NCI-H2171 treated with DMSO at 0.1 percent for 48 hours (cell line): ENCODE data around the gene SGIP1.
A peak's percentile ranks its signal among the peaks of the same experiment; 100 is the strongest.

ENCODE experiments used
- DNase-seq: peaks from one replicate; lab custom pipeline; 2025; lab: John Stamatoyannopoulos, UW

SGIP1 gene, protein sequence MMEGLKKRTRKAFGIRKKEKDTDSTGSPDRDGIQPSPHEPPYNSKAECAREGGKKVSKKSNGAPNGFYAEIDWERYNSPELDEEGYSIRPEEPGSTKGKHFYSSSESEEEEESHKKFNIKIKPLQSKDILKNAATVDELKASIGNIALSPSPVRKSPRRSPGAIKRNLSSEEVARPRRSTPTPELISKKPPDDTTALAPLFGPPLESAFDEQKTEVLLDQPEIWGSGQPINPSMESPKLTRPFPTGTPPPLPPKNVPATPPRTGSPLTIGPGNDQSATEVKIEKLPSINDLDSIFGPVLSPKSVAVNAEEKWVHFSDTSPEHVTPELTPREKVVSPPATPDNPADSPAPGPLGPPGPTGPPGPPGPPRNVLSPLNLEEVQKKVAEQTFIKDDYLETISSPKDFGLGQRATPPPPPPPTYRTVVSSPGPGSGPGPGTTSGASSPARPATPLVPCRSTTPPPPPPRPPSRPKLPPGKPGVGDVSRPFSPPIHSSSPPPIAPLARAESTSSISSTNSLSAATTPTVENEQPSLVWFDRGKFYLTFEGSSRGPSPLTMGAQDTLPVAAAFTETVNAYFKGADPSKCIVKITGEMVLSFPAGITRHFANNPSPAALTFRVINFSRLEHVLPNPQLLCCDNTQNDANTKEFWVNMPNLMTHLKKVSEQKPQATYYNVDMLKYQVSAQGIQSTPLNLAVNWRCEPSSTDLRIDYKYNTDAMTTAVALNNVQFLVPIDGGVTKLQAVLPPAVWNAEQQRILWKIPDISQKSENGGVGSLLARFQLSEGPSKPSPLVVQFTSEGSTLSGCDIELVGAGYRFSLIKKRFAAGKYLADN

DNA sequence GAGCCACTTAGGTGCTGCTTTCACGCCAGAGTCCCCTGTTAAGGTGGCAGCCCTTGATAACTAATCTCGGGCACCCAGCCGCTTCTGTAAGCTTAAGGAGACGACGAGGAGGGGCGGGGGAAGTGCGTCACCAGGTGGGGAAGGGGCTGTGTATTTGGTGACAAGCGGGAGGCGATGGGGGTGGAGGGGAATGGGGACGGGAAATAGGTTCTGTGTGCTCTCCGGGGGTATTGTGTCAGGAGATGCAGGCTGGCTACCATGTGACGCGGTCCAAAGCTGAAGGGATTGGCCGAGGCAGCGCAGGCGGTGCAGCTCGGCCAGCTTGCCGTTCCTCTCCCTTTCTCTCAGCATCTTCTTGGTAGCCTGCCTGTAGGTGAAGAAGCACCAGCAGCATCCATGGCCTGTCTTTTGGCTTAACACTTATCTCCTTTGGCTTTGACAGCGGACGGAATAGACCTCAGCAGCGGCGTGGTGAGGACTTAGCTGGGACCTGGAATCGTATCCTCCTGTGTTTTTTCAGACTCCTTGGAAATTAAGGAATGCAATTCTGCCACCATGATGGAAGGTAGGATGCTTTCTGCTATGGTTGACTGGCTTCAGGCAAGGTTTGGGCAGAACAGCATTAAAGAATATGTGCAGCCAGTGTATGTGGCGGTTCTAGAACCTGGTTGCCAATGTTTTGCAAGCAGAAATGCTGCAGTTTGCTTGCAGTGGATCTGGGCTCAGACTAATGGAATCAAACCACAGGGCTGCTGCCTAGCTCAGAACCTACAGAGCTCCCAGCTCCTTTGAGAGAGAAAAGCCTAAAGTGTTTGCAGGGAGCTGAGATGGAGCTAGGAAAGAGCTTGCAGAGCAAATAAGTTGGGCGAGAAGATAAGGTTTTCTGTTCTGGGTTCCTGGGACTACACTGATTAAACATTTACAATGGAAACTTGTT lies at the start of gene SGIP1:
Gene SGIP1 (plus strand): TSS at position 350 of the 937 bp plus-strand sequence. CDS start 206 bp downstream, at position 556.
- DNase-seq = no peak

DNA sequence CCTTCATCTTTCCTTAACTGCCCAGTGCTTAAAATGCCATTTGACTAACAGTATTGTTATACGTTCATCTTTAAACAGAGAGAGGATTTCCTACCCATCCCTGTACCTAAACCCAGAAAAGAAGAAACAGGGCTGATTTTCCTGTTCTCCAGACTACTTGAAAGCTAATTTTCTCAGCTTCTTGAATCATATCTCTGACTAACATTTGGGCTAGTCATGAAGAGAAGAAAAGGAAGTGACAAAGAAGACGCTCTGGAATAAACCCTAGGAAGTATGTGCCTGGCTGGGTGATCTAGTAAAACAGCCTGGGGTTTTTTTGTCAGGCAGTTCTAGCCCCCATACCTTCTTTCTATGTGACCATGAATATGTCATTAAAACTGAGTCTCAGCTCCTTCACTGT lies 44.8 kb upstream of the SGIP1 start:
- no peak for DNase-seq

DNA sequence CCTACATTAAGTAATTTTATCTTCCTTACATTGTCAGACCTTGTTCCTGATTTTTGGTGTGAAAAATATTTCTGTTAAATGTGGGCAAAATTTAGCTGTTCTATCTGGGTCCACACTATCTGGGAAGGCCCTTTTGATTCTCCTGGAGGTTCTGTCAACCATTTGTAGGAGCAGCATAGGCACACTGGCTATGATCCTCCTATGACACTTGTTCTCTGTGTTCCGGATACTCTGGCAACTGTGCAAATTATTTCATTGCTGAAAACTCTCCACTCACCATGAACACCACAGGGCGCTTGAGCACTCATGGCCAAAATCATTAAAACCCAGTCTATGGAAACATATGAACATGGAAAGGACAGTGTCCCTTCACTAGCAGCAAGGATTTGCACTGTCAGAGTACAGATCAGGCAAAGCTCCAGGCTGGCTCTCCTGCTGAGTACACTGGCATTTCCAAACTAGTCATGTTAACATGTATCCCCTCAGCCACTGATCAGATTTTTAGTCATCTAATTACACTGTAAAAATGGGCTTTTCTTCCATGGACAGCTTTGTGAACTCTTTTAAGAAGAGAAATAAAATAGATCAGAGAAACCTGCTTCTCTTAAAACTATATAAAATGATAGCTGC lies 43.9 kb upstream of the SGIP1 start:
- no peak for DNase-seq

DNA sequence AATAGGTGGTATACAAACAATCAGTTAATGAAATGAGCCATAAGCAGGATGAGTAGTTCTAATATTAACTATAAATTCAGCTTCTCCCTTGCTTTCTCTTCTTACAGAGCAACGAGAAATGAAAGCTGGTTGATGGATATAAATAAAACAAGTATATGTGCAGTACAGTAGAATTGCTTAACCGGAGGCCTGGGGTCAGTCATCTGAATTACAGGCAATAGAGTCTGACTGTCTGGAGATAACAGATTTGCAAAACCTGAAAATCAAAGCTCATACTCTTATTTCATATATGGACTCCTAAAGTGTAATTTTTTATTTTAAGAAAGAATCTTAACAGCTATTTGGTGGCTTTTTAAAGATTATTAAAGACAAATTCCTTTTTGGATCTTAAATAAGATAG lies 43.1 kb upstream of the SGIP1 start:
- DNase-seq = no peak

DNA sequence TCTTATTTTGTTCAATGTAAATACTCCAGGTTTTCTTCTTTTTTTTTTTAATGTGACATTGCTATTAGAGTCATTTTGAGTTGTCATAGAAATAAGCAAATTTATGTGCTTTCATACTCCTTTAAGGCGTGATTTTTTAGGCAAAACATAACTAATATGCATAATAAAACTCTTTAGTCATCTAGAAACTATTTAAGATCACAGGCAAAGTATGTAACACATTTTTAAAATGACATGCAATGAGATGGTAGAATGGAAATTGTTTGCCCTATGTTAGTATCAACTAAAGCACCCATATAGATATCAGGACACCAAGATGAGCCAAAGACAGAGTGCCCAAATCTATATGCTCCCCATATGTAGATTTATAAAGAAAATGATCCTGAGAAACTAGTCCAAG lies 41.5 kb upstream of the SGIP1 start:
- DNase-seq = no peak

DNA sequence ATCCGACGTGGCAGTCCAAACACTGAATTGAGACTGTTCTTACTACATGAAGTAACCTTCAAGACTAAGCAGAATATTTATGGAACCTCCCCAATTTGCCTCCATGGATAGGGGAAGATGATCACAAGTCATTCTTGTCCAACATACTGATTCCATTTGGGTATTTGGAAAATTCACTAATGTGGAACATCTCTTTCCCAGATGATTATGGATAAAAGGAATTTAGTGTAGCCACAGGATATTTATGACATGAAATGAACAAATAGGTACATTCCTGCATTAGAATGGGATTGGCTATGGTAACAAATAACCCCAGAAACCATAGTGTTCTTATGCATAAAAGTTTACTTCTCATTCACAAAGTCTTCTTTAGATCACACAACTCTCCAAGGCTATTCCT lies 40.2 kb upstream of the SGIP1 start:
- no peak for DNase-seq

DNA sequence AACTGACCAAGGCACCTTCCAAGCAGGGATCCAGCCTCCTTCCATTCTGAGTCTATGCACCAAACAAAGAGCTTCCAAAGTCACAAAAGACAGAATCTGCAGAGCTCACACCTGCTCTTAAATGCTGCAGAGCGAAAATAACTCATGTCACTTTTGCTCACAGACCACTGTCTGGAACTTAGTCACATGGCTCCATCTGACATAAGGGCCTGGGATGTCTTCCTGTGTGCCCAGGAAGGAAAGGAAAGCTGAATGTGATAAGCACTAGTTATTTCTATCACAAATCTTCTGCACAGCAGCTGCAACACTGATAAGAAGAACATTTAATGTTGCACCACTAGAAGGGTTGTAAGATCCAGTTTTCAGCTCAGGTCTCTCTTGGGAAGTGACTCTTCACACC lies 39.5 kb upstream of the SGIP1 start:
- no peak for DNase-seq

DNA sequence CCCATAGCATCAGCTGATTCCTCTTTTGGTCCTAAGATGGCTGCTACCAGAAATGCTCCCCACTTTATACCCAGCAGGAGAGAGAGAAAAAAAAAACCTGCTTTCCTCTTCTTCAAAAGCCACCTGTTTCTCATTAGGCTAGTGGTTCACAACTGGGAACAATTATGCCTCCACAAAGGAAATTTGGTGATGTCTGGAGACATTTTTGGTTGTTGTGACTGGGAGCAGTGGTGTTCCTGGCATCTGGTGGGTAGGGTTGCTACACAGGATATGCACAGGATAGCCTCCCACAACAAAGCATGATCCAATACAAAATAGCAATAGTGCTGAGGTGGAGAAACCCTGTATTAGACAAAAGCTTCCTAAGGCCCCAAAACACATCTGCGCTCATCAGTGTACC lies 38.5 kb upstream of the SGIP1 start:
- DNase-seq = no peak

DNA sequence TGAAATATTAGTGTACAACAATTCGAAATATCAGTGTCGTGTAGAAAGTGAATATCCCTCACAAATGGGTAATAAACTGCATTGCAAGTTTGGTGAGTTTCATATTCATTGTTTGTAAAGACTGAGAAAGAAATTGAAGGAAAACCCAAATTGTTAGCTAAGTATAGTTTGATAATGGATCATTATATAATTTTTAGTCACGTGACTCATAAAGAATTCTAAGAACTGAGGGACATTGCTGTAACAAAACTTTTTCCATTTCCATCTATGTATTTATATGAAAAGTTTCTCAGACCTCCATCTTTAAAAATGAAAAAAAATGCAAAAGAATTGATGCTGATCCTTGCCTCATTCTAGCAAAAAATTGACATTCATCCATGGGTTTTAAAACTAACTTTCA lies 36.0 kb upstream of the SGIP1 start:
- DNase-seq = no peak

DNA sequence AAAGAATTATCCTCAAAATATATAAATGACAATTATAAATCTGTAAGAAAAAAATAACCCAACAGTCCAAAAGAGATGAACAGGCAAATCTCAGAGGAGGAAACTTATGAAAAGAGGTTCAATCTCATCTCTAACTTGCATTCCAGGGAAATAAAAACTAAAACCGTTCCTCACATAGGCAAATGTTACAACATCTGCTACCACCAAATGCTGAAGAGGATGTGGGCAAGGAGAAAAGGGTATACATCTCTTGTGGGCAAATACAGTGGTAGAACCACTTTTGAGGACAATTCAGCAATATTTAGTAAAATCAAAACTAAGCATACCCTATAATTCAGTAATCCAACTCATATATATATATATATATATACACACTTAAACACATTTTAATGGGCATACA lies 33.7 kb upstream of the SGIP1 start:
- DNase-seq = no peak

DNA sequence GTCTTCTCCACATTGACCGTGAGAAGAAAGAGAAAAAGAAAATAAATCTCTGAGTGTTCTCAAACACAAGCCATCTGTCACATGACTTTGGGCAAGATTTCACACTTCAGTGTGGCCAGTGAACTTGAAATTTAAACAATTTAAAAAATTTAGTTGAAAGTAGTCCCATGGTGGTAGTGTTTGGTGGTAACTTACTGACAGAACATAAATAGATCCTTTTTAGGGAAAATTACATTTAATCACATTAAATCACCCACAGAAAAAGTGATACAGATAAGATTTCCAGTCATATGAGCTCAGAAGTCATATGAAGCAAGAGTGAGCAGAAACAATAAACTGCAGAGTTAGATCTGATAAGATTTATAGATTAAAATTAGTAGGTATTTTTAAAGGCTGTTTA lies 31.9 kb upstream of the SGIP1 start:
- DNase-seq = no peak

DNA sequence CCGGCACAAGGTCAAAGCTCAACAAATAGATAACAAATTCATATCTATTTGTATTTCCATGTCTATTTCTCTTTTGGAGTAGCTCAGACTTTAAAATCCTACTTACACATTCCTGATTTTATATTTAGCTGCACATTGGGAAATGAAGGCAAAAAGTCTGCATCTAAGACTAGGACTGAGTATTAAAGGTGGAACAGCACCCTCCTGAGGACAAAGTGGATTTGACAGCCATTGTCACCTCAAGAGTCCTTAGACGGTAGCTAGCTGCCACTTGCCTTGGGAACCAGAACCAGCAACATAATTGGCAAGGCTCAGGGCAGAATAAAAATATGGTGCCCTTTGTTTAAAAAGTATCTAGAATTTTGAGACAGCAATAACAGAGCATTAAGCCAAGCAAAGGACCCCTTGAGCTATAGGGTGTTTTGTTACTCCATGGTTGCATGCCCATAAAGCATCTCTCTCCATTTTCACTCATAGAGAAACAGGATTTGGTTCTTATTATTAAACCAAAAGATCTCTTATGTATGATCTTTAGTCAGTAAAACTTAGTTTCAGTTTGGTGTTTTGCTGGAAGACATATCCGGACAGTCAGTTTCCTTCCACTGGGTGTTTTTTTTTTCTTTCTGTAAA lies 30.0 kb upstream of the SGIP1 start:
- DNase-seq = peak; percentile 30

DNA sequence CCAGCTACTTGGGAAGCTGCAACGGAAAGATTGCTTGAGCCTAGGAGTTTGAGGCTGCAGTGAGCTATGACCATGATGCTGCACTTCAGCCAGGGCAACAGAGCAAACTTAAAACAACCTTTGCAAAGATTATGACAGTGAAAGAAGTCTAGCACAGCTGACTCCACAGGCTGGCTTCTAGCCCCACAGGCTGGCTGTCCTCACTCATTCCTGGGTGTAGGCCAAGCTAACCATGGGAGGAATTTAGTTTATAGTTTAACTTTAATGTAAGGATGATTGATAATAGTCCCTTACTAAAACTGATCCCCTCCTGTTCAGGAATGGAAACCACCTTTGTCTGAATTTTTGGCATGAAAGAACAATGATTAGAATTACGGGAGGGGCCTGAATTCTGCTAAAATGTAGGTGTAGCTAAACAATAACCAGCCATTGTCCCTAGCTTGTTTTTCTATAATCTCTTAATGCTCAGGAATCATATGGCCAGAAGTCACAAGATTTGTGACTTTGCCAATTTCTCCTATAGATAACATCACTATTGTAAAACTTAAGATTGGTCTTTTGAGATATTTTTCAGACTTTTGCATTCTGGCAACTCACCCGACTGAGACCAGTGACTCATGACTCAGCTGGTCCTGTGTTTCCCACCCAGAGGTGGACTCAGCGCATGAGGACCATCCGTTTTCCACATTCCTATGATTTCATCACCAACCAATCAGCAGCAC lies 28.1 kb upstream of the SGIP1 start:
- DNase-seq = no peak

DNA sequence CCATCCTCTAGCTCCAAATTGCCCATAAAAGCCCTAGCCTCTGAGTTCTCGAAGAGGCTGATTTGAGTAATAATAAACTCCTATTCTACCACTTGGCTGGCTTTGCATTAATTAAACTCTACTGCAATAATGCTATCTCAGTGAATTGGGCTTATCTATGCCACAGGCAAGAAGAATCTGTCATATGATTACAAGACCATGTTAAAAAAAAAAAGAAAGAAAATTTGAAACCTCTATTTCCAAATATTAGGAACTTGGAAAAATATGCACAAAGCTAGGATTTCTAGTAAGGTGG lies 27.6 kb upstream of the SGIP1 start:
- DNase-seq = no peak

DNA sequence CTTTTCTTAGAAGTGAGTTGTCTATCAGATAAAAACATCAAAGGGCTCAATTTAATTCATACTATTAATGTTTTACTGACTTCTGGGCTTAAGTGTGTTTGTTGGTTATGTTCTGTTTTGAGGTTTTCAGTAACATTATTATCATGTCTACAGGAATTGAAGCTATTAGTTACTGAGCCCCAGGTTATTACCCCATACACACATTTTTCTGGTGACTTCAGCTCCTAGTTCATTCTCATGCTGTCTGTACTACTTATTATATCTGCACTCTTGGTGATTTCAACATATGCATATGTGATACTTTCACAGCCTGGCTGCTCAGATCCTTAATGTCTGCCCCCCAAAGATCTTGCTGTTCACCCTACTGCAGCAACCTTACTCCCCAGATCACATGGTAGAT lies 27.0 kb upstream of the SGIP1 start:
- DNase-seq = no peak

DNA sequence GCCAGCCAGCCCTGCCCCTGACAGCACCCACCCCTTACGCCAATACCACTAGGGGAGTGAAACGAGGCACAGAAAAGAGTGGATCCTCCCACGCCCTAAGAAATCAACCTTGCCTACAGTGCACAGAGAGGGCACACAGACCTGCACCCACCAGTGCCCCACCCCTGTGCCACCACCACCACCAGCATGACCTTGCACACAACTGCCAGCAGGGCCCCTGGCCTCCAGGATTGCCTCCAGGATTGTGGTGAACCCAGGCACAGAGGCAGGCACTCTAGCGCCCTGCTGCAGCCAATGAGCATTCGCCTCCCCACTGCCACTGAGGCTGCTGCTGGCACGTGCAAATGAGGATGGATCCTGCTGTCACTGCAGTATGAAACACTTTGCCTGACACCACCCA lies 23.5 kb upstream of the SGIP1 start:
- DNase-seq = no peak

DNA sequence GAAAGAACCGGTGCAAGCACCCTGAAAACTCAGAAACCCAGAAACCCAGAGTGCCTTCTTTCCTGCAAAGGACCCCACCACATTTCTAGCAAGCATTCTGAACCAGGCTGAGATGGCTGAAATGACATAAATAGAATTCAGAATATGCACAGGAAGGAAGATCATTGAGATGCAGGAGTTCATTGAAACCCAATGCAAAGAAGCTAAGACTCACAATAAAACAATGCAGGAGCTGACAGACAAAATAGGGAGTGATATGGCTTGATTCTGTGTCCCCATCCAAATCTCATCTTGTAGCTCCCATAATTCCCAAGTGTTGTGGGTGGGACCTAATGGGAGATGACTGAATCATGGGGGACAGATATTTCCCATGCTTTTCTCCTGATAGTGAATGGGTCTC lies 22.8 kb upstream of the SGIP1 start:
- DNase-seq = no peak

DNA sequence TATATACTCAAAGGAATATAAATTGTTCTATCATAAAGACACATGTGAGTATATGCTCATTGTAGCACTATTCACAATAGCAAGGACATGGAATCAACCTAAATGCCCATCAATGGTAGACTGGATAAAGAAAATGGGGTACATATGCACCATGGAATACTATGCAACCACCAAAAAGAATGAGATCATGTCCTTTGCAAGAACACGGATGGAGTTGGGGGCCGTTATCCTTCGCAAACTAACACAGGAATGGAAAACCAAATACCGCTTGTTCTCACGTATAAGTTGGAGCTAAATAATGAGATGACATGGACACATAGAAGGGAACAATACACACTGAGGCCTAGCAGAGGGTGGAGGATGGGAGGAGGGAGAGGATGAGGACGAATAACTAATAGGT lies 16.0 kb upstream of the SGIP1 start:
- DNase-seq = no peak

DNA sequence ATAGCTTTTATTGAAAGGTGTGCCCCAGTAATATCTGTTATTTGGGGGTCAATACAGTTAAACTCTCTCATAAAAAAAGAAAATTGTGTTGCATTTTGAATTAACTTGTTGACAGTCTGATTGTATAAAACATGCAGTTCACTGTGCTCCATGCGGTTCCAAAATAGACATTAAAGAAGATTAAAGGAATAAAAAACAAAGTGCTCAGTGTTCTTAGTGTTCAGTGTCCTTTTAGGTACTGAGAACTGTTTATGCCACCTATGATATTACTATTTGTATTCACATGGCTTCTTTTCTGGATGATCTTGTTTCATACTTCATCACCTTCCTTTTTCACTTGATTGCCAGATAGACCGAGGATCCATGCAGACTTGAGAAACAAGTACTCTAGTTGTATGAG lies 15.3 kb upstream of the SGIP1 start:
- DNase-seq = no peak

DNA sequence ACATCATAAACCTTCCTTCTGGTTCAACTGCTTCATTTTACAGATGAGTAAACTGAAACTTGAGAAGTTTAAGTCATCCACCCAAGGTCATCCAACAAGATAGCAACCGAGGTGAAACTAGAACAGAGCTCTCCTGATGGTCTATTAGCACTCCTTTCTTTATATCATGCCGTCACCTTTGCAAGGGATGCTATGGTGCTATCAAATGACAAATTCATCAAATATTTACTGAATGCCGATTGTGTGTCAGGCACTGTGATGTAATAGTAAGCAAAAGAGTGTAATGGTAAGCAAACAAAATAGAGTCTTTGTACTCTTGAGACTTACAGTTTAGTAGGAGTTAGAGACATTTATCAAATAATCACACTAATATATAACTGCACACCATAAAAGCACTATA lies 14.0 kb upstream of the SGIP1 start:
- DNase-seq = peak; percentile 39

DNA sequence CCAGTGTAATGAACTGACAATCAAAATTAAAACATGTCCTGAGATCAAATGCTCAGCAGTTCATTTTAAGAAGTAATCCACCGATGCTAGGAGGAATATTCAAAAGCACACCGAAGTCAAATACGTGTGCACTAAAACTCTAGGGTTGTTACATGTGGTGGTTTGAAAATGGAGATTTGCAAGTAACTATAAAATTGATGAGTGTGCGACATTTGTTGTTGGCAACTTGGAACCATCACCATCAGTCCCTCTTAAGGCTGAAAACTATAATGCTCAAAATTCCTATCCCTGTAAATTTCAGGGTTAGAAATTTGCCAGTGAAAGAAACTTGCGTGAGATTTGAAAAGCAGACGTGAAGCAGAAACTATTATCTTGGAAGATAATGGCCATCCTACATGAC lies 13.3 kb upstream of the SGIP1 start:
- DNase-seq = no peak
